ENCODE measurements around the gene TWF2.

TWF2 gene

DNA sequence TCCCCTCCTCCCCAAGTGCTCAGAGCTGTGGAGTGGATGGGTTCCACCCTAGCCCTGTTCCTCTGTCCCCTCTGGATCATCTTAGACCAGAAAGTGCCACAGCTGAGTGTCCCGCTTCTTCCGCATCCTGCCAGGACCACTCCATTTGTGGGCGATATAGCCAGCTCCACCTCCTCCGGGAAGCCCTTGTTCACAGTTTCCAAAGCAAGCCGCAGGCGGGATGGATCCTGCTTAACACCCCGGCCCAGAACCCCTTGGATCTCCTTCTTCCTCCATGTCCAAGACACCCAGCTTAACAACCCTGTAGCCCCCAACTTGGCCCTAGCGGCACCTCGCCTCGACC, 41.5 kb downstream of the TWF2 start:
- DNase-seq (ENCODE audit: low read depth, low spot score): no peak
- ChIA-PET CTCF (interaction anchor here (0.8 to 1.4 kb wide), 4 partner anchors 14 to 193 kb away, joined by 3 to 15 read pairs (median 4); no protein-coding TSS in a partner anchor), POLR2A (interaction anchor here (1.0 kb wide), 1 partner anchor 43 kb away, joined by 3 read pairs; the partner anchor contains the start of gene POC1A)
- no peak for TF ChIP-seq CTCF (IDR thresholded peaks at IDR 0.05; ENCODE audit: insufficient read depth, low read length, missing control alignments)
- peak overlapping the region; percentile 84 for H3K4me3 ChIP-seq (ENCODE audit: low read depth, low read length)

DNA sequence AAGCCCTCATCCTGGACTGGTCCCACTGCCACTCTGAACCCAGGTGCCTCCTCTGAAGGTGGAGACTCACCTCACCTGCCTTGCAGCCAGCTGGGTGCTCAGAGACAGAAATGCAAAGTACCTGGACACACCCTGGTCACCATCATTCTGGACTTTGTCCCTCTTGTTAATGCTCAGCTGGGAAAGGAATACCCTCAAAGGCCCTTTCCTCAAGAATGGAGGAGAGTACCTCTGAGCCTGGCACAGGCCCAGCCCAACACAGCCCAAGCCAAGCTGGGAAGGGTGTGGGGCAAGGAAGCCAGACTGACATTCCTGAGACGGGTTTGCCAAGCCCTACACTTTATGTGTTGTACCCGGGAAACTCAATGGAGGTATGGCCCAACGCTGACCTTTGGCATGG, 42.0 kb downstream of the TWF2 start:
- ChIA-PET CTCF (interaction anchor here (0.8 to 1.4 kb wide), 6 partner anchors 13 to 193 kb away, joined by 3 to 15 read pairs (median 4); no protein-coding TSS in a partner anchor), POLR2A (interaction anchor here (1.0 kb wide), 1 partner anchor 43 kb away, joined by 3 read pairs; the partner anchor contains the start of gene POC1A)
- no peak for DNase-seq (ENCODE audit: low read depth, low spot score)
- TF ChIP-seq CTCF (IDR thresholded peaks at IDR 0.05; ENCODE audit: insufficient read depth, low read length, missing control alignments): no peak
- no peak overlapping the region for H3K4me3 ChIP-seq (ENCODE audit: low read depth, low read length)

- CTCF ChIA-PET: interaction anchor here (0.8 to 1.3 kb wide), 5 partner anchors 8 to 192 kb away, joined by 3 to 6 read pairs (median 3); no protein-coding TSS in a partner anchor
- POLR2A ChIA-PET: no interaction called here
These were observed 43.1 kb downstream of the TWF2 start for GRCh38 chr3:52195823-52196331.

DNA sequence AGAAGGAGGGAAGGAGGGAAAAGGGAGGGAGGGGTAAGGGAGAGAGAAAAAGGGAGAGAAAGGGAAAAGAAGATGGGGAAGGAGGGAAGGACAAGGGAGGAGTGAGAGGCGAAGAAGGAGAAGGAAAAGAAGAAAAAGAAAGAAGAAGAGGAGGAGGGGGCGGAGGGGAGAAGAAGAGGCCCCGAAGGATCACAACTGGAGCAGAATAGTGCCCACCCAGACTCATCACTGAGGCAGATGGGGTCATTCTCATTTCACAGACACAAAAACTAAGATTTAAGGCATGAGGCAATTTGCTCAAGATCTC, 43.7 kb downstream of the TWF2 start:
- TF ChIP-seq CTCF (IDR thresholded peaks at IDR 0.05; ENCODE audit: insufficient read depth, low read length, missing control alignments): no peak
- CTCF ChIA-PET: interaction anchor here (1.0 to 1.1 kb wide), 2 partner anchors 189 to 191 kb away, joined by 3 read pairs; no protein-coding TSS in a partner anchor
- no peak overlapping the region for H3K4me3 ChIP-seq (ENCODE audit: low read depth, low read length)
- POLR2A ChIA-PET: no interaction called here
- DNase-seq (ENCODE audit: low read depth, low spot score): no peak

More at GRCh38 chr3:52195823-52196331, 43.1 kb downstream of the TWF2 start:
- no peak overlapping the region for H3K4me3 ChIP-seq (ENCODE audit: low read depth, low read length)
- TF ChIP-seq CTCF (IDR thresholded peaks at IDR 0.05; ENCODE audit: insufficient read depth, low read length, missing control alignments): no peak
- no peak for DNase-seq (ENCODE audit: low read depth, low spot score)

GRCh38 chr3:52194485-52195290, 44.3 kb downstream of the TWF2 start:
- POLR2A ChIA-PET: no interaction called here
- H3K4me3 ChIP-seq (ENCODE audit: low read depth, low read length): no peak overlapping the region
- CTCF ChIA-PET: interaction anchor here (1.0 kb wide), 1 partner anchor 190 kb away, joined by 3 read pairs; no protein-coding TSS in a partner anchor
- TF ChIP-seq CTCF (IDR thresholded peaks at IDR 0.05; ENCODE audit: insufficient read depth, low read length, missing control alignments): no peak
- no peak for DNase-seq (ENCODE audit: low read depth, low spot score)

DNA sequence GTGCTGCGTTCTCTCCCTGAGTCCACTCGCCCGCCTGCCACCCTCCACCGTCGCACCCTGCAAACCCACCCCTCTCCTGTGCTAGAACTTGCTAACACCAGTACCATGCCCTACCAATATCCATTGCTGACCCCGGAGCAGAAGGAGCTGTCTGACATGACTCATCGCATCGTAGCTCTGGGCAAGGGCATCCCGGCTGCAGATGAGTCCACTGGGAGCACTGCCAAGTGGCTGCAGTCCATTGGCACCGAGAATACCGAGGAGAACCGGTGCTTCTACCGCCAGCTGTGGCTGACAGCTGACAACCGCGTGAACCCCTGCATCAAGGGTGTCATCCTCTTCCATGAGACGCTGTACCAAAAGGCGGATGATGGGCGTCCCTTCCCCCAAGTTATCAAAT, 45.9 kb downstream of the TWF2 start:
- ChIA-PET CTCF (no interaction called here), POLR2A (no interaction called here)
- no peak for DNase-seq (ENCODE audit: low read depth, low spot score)

More for the DNA sequence above, 45.9 kb downstream of the TWF2 start:
- TF ChIP-seq CTCF (IDR thresholded peaks at IDR 0.05; ENCODE audit: insufficient read depth, low read length, missing control alignments): no peak
- H3K4me3 ChIP-seq (ENCODE audit: low read depth, low read length): no peak overlapping the region

All from AG04449 (cell line).